HG03520 (cell line): Measurements from ENCODE around the gene SLC6A11.

Source experiments
- ATAC-seq: cut with Tn5 transposase; IDR thresholded peaks from one replicate; pipeline ENCODE4 v1.9.1; 2021; ENCODE audit warnings: mild to moderate bottlenecking, moderate library complexity; ENCODE audit not compliant: unreplicated experiment

SLC6A11 gene

GRCh38 chr3:10949197-10949596 is 133.2 kb downstream of the SLC6A11 start:
- no peak for ATAC-seq

GRCh38 chr3:10950476-10951294 is 134.7 kb downstream of the SLC6A11 start:
- no peak for ATAC-seq

- ATAC-seq, result no peak
Measured at GRCh38 chr3:10951295-10951926, 135.4 kb downstream of the SLC6A11 start.

GRCh38 chr3:10952525-10952924 is 136.5 kb downstream of the SLC6A11 start:
- ATAC-seq, result no peak

GRCh38 chr3:10954740-10955139 is 138.7 kb downstream of the SLC6A11 start:
- no peak for ATAC-seq

GRCh38 chr3:10955711-10956453 is 139.9 kb downstream of the SLC6A11 start:
- no peak for ATAC-seq

GRCh38 chr3:10956531-10956930 is 140.5 kb downstream of the SLC6A11 start:
- ATAC-seq, result no peak

- ATAC-seq, result no peak
Measured at GRCh38 chr3:10956986-10957385, 141.0 kb downstream of the SLC6A11 start.

- no peak for ATAC-seq
Measured at GRCh38 chr3:10957976-10958749, 142.1 kb downstream of the SLC6A11 start.

GRCh38 chr3:10960255-10960654 is 144.2 kb downstream of the SLC6A11 start:
- no peak for ATAC-seq

GRCh38 chr3:10961921-10962320 is 145.9 kb downstream of the SLC6A11 start:
- no peak for ATAC-seq

- no peak for ATAC-seq
Measured at GRCh38 chr3:10962481-10963036, 146.5 kb downstream of the SLC6A11 start.

- ATAC-seq, result no peak
Measured at GRCh38 chr3:10964537-10965167, 148.6 kb downstream of the SLC6A11 start.

- ATAC-seq, result no peak
Measured at GRCh38 chr3:10968401-10968800, 152.4 kb downstream of the SLC6A11 start.

GRCh38 chr3:10970306-10970960 is 154.4 kb downstream of the SLC6A11 start:
- no peak for ATAC-seq

GRCh38 chr3:10972072-10972782 is 156.2 kb downstream of the SLC6A11 start:
- no peak for ATAC-seq

- ATAC-seq, result no peak
Measured at GRCh38 chr3:10973046-10973595, 157.1 kb downstream of the SLC6A11 start.

- ATAC-seq, result no peak
Measured at GRCh38 chr3:10974131-10974530, 158.1 kb downstream of the SLC6A11 start.
